Measurements from ENCODE around the gene PLXNC1. TPM values are rescaled to one million over a fixed set of nuclear protein-coding genes. Genes with fewer than 3 reads are reported as not detected.

PLXNC1 gene
- total and polyA plus RNA-seq, 2 experiments from 2014 or later: 0.78 to 1.9 TPM

GRCh38 chr12:94203181-94203546 is 54.8 kb downstream of the PLXNC1 start:
- Histone ChIP-seq H3K9me3 (ENCODE audit: low read depth) (no peaks in the 10 kb centered on the region), H2AFZ (no peak overlapping the region), H3K4me1 (ENCODE audit: insufficient read depth) (0 out of 2 replicates have a peak, but pooled peaks cover 5% of the 10 kb centered on the region), H3K4me2 (ENCODE audit: unreplicated experiment) (no peak overlapping the region), H3K79me2 (ENCODE audit: insufficient read depth) (no peaks in the 10 kb centered on the region), H4K20me1 (ENCODE audit: insufficient read depth) (no peaks in the 10 kb centered on the region), H3K27me3 (replicated peaks; ENCODE audit: insufficient read depth) (no peaks in the 10 kb centered on the region), H3K27ac (no peak overlapping the region), H3K9ac (no peak overlapping the region), H3K36me3 (ENCODE audit: low read depth) (no peaks in the 10 kb centered on the region), H3K4me3 (no peak overlapping the region), H3F3A (ENCODE audit: insufficient read depth) (no peaks in the 10 kb centered on the region), H3K9me2 (ENCODE audit: insufficient read depth) (no peaks in the 10 kb centered on the region)
- in situ Hi-C loops (cut with MboI): no loop called here
- WGBS, 2 experiments (ENCODE audit: low coverage in 1 of 2, low lambda C conversion rate in 2 of 2, missing lambda C conversion rate in 2 of 2): 72 to 79% methylated on average over 2 of the region's 2 CpGs
- DNase-seq: no peak
- TF ChIP-seq EZH2 (IDR thresholded peaks at IDR 0.05; ENCODE audit: insufficient read depth, poor library complexity, severe bottlenecking) (no peak), EZH2phosphoT487 (IDR thresholded peaks at IDR 0.05; ENCODE audit: insufficient read depth, low read depth) (no peak)

GRCh38 chr12:94203796-94204195 is 55.4 kb downstream of the PLXNC1 start:
- Histone ChIP-seq H4K20me1 (ENCODE audit: insufficient read depth) (no peaks in the 10 kb centered on the region), H3K4me1 (ENCODE audit: insufficient read depth) (0 out of 2 replicates have a peak, but pooled peaks cover 5% of the 10 kb centered on the region), H3K4me3 (no peak overlapping the region), H3K9ac (no peak overlapping the region), H3K79me2 (ENCODE audit: insufficient read depth) (no peaks in the 10 kb centered on the region), H3K9me2 (ENCODE audit: insufficient read depth) (no peaks in the 10 kb centered on the region), H3K36me3 (ENCODE audit: low read depth) (no peaks in the 10 kb centered on the region), H3F3A (ENCODE audit: insufficient read depth) (no peaks in the 10 kb centered on the region), H3K4me2 (ENCODE audit: unreplicated experiment) (no peak overlapping the region), H3K9me3 (ENCODE audit: low read depth) (no peaks in the 10 kb centered on the region), H3K27me3 (replicated peaks; ENCODE audit: insufficient read depth) (no peaks in the 10 kb centered on the region), H3K27ac (no peak overlapping the region), H2AFZ (no peak overlapping the region)
- no peak for DNase-seq
- in situ Hi-C loops (cut with MboI): no loop called here
- WGBS, 2 experiments (ENCODE audit: low coverage in 1 of 2, low lambda C conversion rate in 2 of 2, missing lambda C conversion rate in 2 of 2): 81 to 88% methylated on average over 5 of the region's 5 CpGs
- TF ChIP-seq EZH2phosphoT487 (IDR thresholded peaks at IDR 0.05; ENCODE audit: insufficient read depth, low read depth) (no peak), EZH2 (IDR thresholded peaks at IDR 0.05; ENCODE audit: insufficient read depth, poor library complexity, severe bottlenecking) (no peak)

- Histone ChIP-seq H3K27me3 (replicated peaks; ENCODE audit: insufficient read depth) (no peaks in the 10 kb centered on the region), H3K4me3 (no peak overlapping the region), H3F3A (ENCODE audit: insufficient read depth) (no peaks in the 10 kb centered on the region), H3K9me2 (ENCODE audit: insufficient read depth) (no peaks in the 10 kb centered on the region), H4K20me1 (ENCODE audit: insufficient read depth) (no peaks in the 10 kb centered on the region), H3K9ac (no peak overlapping the region), H3K36me3 (ENCODE audit: low read depth) (no peaks in the 10 kb centered on the region), H2AFZ (no peak overlapping the region), H3K27ac (no peak overlapping the region), H3K9me3 (ENCODE audit: low read depth) (no peaks in the 10 kb centered on the region), H3K79me2 (ENCODE audit: insufficient read depth) (no peaks in the 10 kb centered on the region), H3K4me1 (ENCODE audit: insufficient read depth) (0 out of 2 replicates have a peak, but pooled peaks cover 5% of the 10 kb centered on the region), H3K4me2 (ENCODE audit: unreplicated experiment) (no peak overlapping the region)
- in situ Hi-C loops (cut with MboI): no loop called here
- TF ChIP-seq EZH2 (IDR thresholded peaks at IDR 0.05; ENCODE audit: insufficient read depth, poor library complexity, severe bottlenecking) (no peak), EZH2phosphoT487 (IDR thresholded peaks at IDR 0.05; ENCODE audit: insufficient read depth, low read depth) (no peak)
- no peak for DNase-seq
- 48 to 55% methylated on average over 4 of the region's 4 CpGs for WGBS, 2 experiments (ENCODE audit: low coverage in 1 of 2, low lambda C conversion rate in 2 of 2, missing lambda C conversion rate in 2 of 2)
Observed at GRCh38 chr12:94204499-94205247, 56.3 kb downstream of the PLXNC1 start.

- Histone ChIP-seq H3K27ac (no peak overlapping the region), H3K9me2 (ENCODE audit: insufficient read depth) (no peaks in the 10 kb centered on the region), H3K4me1 (ENCODE audit: insufficient read depth) (0 out of 2 replicates have a peak, but pooled peaks cover 5% of the 10 kb centered on the region), H3F3A (ENCODE audit: insufficient read depth) (no peaks in the 10 kb centered on the region), H3K4me2 (ENCODE audit: unreplicated experiment) (no peak overlapping the region), H2AFZ (no peak overlapping the region), H3K4me3 (no peak overlapping the region), H3K27me3 (replicated peaks; ENCODE audit: insufficient read depth) (no peaks in the 10 kb centered on the region), H4K20me1 (ENCODE audit: insufficient read depth) (no peaks in the 10 kb centered on the region), H3K36me3 (ENCODE audit: low read depth) (no peaks in the 10 kb centered on the region), H3K9ac (no peak overlapping the region), H3K9me3 (ENCODE audit: low read depth) (no peaks in the 10 kb centered on the region), H3K79me2 (ENCODE audit: insufficient read depth) (no peaks in the 10 kb centered on the region)
- WGBS, 2 experiments (ENCODE audit: low coverage in 1 of 2, low lambda C conversion rate in 2 of 2, missing lambda C conversion rate in 2 of 2): 85 to 96% methylated on average over 1 of the region's 1 CpG
- TF ChIP-seq EZH2phosphoT487 (IDR thresholded peaks at IDR 0.05; ENCODE audit: insufficient read depth, low read depth) (no peak), EZH2 (IDR thresholded peaks at IDR 0.05; ENCODE audit: insufficient read depth, poor library complexity, severe bottlenecking) (no peak)
- no peak for DNase-seq
- in situ Hi-C loops (cut with MboI): no loop called here
Observed at GRCh38 chr12:94205822-94206221, 57.4 kb downstream of the PLXNC1 start.
